Colon (tissue), 2 donors: Measurements from ENCODE around the gene LRRC63.
A peak's percentile ranks its signal among the peaks of the same experiment; 100 is the strongest.

Experiments
- FAIRE-seq: peaks from 2 replicates; lab custom pipeline; 2012; peaks lifted over from hg19 to GRCh38; lab: Jason Lieb, UNC
- donor health status: control.
- donor health status: control.

LRRC63 gene

GRCh38 chr13:46313024-46313423 is 101.3 kb downstream of the LRRC63 start:
- FAIRE-seq: no peak

- FAIRE-seq: no peak
Observed at GRCh38 chr13:46313432-46314257, 101.9 kb downstream of the LRRC63 start.

GRCh38 chr13:46314587-46314986 is 102.9 kb downstream of the LRRC63 start:
- FAIRE-seq: no peak

GRCh38 chr13:46315036-46315435 is 103.3 kb downstream of the LRRC63 start:
- peak; percentile 91 for FAIRE-seq

GRCh38 chr13:46315491-46316075 is 103.9 kb downstream of the LRRC63 start:
- no peak for FAIRE-seq

GRCh38 chr13:46317120-46317519 is 105.4 kb downstream of the LRRC63 start:
- FAIRE-seq: no peak

- no peak for FAIRE-seq
Observed at GRCh38 chr13:46318986-46319385, 107.3 kb downstream of the LRRC63 start.

- FAIRE-seq: no peak
Observed at GRCh38 chr13:46320406-46320805, 108.7 kb downstream of the LRRC63 start.

GRCh38 chr13:46320821-46321220 is 109.1 kb downstream of the LRRC63 start:
- no peak for FAIRE-seq

- no peak for FAIRE-seq
Observed at GRCh38 chr13:46321494-46322225, 109.9 kb downstream of the LRRC63 start.

GRCh38 chr13:46324976-46325375 is 113.2 kb downstream of the LRRC63 start:
- no peak for FAIRE-seq
